ENCODE measurements around the gene MRNIP. TPM values are rescaled to one million over a fixed set of nuclear protein-coding genes. Genes with fewer than 3 reads are reported as not detected.

The MRNIP gene
- polyA plus RNA-seq, 1 experiment: 16.0 TPM

DNA sequence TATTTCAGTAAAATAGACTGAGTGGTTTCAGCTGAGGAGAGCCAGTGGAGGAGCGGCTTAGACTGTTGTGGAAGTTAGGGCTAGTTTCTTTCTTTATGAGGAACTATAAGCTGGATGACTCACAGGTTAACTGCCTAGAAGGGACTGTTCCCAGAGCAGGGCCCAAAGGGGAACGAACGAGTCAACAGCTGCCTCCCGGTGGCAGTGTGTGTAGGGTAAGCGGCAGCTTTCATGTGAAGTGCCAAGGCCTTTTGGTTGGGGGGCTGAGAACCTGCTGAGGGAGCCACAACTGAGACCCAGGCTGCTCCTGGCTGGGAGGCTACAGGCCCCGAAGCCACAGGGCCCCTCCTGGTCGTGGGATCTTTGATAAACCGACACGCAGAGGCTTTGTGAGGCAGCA lies 30.9 kb downstream of the MRNIP start:
- no peak for DNase-seq (ENCODE audit: low read depth, low spot score)
- TF ChIP-seq, protein P1, sequence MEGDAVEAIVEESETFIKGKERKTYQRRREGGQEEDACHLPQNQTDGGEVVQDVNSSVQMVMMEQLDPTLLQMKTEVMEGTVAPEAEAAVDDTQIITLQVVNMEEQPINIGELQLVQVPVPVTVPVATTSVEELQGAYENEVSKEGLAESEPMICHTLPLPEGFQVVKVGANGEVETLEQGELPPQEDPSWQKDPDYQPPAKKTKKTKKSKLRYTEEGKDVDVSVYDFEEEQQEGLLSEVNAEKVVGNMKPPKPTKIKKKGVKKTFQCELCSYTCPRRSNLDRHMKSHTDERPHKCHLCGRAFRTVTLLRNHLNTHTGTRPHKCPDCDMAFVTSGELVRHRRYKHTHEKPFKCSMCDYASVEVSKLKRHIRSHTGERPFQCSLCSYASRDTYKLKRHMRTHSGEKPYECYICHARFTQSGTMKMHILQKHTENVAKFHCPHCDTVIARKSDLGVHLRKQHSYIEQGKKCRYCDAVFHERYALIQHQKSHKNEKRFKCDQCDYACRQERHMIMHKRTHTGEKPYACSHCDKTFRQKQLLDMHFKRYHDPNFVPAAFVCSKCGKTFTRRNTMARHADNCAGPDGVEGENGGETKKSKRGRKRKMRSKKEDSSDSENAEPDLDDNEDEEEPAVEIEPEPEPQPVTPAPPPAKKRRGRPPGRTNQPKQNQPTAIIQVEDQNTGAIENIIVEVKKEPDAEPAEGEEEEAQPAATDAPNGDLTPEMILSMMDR (IDR thresholded peaks at IDR 0.05; ENCODE audit: low read depth, low read length): no peak
- POLR2A ChIA-PET: interaction anchor here (0.5 to 0.8 kb wide), 2 partner anchors 9 to 19 kb away, joined by 4 to 6 read pairs; no protein-coding TSS in a partner anchor
- Histone ChIP-seq H3K27me3 (ENCODE audit: control insufficient read depth, insufficient read depth, low read length) (no peaks in the 10 kb centered on the region), H3K27ac (ENCODE audit: low read depth, low read length) (no peak overlapping the region), H3K4me3 (ENCODE audit: low read depth, low read length) (no peak overlapping the region), H3K9me3 (ENCODE audit: control insufficient read depth, insufficient read depth, low read length) (peaks cover 5% of the 10 kb centered on the region)
- CTCF ChIA-PET: no interaction called here

DNA sequence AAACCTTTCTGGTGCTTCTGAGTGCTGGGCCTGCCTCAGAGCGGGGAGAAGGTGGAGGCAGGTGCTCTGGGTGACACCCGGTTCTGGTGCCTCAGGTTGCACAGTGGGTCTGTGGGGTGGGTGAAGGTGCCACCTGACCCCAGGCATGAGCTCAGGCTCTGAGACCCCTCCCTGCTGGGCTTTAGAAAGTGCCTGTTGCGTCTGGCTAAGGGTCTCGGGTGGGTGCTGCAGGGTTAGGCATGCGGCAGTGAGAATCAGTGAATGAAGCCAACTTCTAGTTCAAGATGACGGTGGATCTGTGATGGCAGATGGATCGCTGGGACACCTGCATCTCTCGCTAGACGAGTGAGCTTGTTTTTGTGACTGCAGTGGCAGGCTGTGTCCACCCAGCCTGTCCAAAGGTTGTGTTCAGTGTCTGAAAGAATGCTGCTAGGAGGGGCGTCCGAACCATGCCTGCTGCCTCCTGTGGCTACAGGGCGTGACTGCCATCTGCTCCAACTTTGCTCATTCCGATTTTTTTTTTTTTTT lies 32.9 kb downstream of the MRNIP start:
- Histone ChIP-seq H3K27me3 (ENCODE audit: control insufficient read depth, insufficient read depth, low read length) (no peaks in the 10 kb centered on the region), H3K9me3 (ENCODE audit: control insufficient read depth, insufficient read depth, low read length) (peaks cover 5% of the 10 kb centered on the region), H3K4me3 (ENCODE audit: low read depth, low read length) (no peak overlapping the region; the same call in 1 of the 2 replicates), H3K27ac (ENCODE audit: low read depth, low read length) (no peak overlapping the region)
- ChIA-PET POLR2A (interaction anchor here (0.6 to 0.7 kb wide), 2 partner anchors 29 to 678 kb away, joined by 3 to 7 read pairs; no protein-coding TSS in a partner anchor), CTCF (interaction anchor here (0.7 kb wide), 1 partner anchor 32 kb away, joined by 3 read pairs; no protein-coding TSS in a partner anchor)
- TF ChIP-seq, protein P1 (IDR thresholded peaks at IDR 0.05; ENCODE audit: low read depth, low read length): no peak
- DNase-seq (ENCODE audit: low read depth, low spot score): no peak

DNA sequence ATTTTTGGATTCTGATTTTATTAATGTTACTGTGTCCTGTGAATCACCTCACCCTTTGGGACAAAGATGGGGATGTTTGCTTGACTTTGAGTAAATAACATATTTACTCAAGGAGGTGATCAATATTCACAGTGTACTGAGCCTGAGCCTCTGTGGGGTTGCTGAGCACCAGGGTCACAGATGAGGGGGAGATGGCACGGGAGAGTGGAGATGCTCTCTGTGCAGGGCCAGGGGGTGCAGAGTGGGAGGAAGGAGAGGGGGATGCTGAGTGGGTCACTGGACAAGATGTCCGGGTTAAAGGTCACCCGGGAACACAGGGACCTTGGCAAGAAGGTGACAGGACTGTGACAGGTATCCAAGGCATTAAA lies 33.9 kb downstream of the MRNIP start:
- TF ChIP-seq, protein P1 (IDR thresholded peaks at IDR 0.05; ENCODE audit: low read depth, low read length): no peak
- Histone ChIP-seq H3K9me3 (ENCODE audit: control insufficient read depth, insufficient read depth, low read length) (peaks cover 5% of the 10 kb centered on the region), H3K27ac (ENCODE audit: low read depth, low read length) (no peak overlapping the region), H3K4me3 (ENCODE audit: low read depth, low read length) (peak overlapping the region; percentile 94), H3K27me3 (ENCODE audit: control insufficient read depth, insufficient read depth, low read length) (no peaks in the 10 kb centered on the region)
- DNase-seq (ENCODE audit: low read depth, low spot score): no peak
- ChIA-PET CTCF (no interaction called here), POLR2A (no interaction called here)

DNA sequence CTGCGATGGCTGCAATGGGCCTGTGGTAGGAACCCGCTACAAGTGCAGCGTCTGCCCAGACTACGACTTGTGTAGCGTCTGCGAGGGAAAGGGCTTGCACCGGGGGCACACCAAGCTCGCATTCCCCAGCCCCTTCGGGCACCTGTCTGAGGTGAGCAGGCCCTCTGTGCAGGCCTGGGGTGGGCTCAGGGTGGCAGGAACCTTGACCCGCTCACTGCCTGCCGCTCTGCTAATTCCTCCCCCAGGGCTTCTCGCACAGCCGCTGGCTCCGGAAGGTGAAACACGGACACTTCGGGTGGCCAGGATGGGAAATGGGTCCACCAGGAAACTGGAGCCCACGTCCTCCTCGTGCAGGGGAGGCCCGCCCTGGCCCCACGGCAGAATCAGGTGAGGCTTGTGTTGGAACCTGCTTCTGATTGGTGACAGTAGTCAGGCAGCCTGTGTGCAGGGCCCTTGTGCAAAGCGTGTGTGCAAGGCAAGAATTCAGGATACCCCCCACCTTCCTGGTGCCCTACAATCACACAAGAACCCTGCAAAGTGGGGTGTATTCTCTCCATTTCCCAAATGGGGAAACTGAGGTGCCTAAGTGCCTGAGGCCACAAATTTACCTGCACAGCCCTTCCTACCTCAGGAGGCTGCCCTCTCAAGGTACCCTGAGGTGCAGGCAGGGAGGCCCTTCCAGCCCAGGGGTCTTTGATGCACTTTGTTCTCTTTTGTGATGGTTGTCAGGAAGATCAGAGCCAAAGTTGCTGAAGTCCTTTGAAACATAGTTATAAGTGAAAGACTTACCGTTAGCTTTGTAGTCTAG lies 34.5 kb downstream of the MRNIP start:
- Histone ChIP-seq H3K27me3 (ENCODE audit: control insufficient read depth, insufficient read depth, low read length) (no peaks in the 10 kb centered on the region), H3K4me3 (ENCODE audit: low read depth, low read length) (peak overlapping the region; percentile 94), H3K9me3 (ENCODE audit: control insufficient read depth, insufficient read depth, low read length) (peaks cover 4% of the 10 kb centered on the region), H3K27ac (ENCODE audit: low read depth, low read length) (peak overlapping the region; percentile 21)
- CTCF ChIA-PET: no interaction called here
- POLR2A ChIA-PET: interaction anchor here (1.1 kb wide), 1 partner anchor 8 kb away, joined by 3 read pairs; no protein-coding TSS in a partner anchor
- TF ChIP-seq, protein P1 (IDR thresholded peaks at IDR 0.05; ENCODE audit: low read depth, low read length): no peak
- no peak for DNase-seq (ENCODE audit: low read depth, low spot score)

Measured in AG04450 (cell line).